Activated CD4-positive, alpha-beta T cell treated with anti-CD3 and anti-CD28 coated beads, Interleukin-2, Interleukin-4, amounts not matched to agents 100 ng/mL and 50 ng/mL, durations not matched to agents 16 hours and 8 hours (primary cell): ENCODE results near the gene GLO1.

Experiments
- DNase-seq: peaks from one replicate; pipeline ENCODE4 v3.0.0-alpha.2; 2020; ENCODE audit warnings: low spot score

GLO1 gene

DNA sequence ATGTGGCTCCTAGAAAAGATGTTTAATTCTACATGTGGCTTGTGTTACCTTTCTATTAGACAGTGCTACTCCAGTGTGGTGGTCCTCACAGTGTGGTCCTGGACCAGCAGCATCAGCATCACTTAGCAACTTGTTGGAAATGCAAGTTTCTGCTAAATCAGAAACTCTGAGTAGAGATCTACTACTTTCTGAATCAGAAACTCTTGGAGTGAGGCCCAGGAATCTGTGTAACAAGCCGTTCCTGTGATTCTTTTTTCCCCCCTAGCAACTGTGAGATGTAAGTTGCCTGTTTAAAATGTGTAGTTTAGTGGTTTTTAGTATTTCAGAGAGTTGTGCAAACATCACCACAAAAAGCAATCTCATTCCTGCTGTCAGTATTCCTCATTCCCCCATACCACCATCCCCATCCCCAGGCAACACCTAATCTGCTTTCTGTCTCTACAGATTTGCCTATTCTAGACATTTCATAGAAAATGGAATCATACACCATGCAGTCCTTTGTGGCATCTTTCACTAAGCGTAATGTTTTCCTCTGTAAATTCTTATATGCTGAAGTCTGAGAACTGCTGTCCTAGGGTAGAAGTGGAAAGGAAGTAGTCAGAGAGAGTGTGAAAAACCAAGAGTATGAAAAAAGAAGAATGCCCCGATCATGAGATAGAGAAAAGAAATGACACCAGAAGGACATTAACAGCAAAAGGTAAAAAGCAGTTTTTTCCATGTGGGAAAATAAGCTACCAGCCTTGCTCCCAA, 44.4 kb downstream of the GLO1 start:
- no peak for DNase-seq

DNA sequence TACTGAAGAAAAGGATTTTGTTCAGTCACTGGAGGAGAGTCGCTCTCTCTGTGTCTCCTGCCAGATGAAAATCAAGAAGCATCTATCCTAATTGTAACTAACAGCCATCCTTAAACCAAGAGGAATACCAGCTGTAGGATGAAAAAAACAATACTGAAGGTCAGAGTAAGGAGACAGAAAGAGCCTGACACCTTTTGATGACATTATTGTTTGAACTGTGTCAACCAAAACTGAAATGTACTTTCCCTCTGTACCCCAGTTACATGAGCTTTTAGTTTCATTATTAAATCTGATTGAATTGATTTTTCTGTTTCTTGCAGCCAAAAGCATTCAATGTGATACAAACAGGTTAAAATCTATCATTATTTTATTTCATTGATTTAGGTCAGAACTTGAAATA, 46.0 kb downstream of the GLO1 start:
- DNase-seq = no peak

DNA sequence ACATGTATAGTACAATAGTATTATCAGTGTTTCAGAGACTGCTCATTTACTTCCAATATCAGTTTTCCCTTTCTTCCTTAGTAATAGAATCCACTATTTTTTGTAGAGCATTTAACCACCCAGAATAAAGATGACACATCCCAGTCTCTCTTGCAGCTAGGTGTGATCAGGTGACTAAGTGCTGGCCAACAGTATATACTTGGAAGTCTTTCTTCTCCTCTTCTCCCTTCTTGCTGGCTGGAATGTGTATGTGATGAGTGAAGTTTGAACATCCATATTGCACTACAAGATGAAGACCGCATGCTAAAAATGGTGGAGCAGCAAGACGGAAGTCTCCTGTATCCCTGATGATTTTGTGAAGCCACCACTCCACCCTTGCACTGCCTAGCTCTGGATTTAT, 48.7 kb downstream of the GLO1 start:
- no peak for DNase-seq

DNA sequence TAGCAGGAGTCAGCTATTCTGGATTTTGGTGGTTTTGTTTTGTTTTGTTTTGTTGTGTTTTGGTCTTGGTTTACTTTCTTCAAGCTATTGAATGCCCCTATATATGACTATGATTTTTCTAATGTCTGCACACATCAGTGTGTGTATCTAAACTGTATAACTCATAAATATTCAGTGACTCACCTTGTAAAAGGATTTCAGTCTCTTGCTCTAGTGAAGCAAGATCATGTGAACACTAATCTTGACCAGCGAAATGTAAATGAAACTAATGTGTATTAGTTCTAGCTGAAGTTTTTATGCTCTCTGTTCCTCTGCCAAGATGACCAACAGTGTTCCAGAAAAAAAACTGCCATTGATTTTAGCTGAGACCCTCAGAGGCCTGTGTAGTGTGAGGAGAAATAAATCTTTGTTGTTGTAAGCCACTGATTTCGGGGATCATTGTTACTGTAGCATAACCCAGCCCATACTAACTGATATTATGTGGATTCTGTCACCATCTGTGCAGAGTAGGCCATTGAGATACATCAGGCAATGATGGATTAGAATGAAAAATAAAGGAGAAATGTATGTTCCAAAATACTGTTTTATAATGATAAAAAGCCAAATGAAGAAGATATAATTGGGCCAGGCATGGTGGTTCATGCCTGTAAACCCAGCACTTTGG, 51.7 kb downstream of the GLO1 start:
- DNase-seq = no peak

DNA sequence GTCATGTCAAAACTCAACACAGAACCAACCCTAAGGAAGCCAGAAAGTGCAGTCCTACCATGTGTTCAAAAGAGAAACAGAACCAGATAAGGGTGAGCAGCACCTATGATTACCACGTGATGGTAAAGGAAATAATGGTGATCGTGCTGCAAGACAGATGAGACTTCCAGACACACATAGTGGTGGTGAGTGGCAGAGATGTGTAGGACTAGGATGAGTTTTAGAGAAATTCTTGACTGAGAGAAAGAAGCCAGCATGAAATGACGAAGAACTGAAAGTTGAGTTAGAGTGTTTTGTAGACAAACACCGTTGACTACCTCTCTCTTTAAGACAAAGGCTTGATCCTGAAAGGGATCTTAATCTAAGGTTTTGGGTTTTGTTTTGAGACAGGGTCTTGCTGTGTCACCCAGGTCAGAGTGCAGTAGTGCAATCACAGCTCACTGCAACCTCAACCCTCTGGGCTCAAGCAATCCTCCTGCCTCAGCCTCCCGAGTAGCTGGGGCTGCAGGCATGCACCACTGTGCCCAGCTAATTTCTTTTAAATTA, 52.7 kb downstream of the GLO1 start:
- DNase-seq = no peak

DNA sequence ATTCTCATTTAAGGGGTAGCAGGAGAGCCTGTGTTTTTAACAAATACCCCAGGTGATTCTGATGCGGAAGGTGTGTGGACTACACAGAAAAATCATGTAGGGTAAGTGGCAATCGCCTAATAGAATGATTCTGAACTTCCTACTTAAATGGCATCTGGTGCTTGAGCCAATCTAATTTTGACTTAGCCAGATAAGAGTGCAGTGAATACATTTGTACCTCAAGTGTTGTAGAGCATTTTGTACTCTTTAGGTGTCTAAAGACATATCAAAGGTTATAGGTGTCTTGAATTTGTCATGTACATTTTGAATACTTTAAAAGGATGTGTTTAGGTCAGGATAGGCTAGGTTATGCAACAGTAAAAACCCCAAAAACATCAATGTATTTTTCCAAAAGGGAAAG, 53.2 kb downstream of the GLO1 start:
- no peak for DNase-seq

DNA sequence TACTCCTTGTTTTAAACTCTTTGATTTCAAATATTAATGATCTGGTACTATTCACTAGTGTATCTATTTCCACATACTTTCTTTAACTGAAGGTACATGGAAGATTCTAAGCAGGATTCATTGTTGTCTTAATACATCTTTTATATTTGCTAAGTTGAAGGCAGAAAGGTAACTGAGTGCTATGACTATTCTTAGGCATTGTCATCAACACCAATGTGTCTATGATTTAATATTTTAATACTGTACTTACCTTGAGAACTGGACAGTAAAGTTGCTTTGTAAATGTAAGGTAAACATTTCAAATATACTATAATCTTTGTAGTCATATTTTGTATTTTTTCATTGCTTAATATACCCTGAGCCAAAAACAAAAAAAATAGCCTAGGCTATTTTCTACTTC, 54.3 kb downstream of the GLO1 start:
- no peak for DNase-seq

DNA sequence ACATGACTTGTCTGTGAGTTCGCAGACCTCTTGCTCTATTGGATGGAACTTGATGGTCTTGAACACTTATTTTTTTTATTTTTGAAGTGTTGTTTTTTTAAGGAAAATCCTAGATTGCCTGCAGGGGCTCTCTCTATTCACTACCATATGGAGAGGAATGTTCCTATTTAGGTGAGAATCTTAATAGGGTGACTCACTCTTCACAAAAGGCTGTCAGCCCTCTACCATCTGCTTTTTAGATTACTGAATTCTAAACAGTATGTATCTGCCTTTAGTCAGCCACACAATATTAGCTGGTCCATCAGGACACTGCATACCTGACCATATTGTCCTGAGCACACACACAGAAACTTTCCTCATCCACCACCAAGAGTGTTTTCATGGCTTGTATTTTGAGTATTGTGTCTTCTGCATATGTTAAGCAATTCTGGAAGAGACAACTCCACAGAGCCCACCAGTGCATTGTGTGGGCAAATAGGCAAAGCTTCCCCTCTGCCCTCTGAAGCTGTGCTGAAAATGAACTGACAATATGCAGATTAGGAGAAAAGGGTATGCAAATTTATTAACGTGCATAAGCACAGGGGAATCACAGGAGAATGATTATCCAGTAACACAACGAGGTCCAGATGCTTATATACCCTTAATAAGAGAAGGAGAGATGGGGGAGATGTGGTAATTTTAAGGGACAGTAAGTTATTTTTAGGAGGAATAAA, 56.6 kb downstream of the GLO1 start:
- DNase-seq = no peak

DNA sequence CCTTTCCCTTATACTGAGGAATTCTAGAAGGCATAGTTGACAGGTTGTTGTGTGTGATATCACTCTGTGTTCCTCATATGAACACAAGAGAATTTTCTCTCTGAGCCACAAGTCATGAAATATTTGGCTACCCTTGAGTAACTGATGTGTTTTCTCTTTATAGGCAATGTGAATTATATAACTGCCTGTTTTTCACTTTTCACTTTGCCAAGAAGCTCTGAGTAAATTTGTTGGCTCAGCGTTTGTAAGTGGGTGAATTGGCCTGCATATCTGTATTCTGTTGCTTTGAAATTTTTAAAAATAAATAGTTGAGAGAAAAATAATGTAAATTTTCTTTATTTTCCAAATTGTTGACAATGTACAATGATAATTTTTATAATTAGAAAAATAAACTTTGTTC, 58.0 kb downstream of the GLO1 start:
- no peak for DNase-seq

DNA sequence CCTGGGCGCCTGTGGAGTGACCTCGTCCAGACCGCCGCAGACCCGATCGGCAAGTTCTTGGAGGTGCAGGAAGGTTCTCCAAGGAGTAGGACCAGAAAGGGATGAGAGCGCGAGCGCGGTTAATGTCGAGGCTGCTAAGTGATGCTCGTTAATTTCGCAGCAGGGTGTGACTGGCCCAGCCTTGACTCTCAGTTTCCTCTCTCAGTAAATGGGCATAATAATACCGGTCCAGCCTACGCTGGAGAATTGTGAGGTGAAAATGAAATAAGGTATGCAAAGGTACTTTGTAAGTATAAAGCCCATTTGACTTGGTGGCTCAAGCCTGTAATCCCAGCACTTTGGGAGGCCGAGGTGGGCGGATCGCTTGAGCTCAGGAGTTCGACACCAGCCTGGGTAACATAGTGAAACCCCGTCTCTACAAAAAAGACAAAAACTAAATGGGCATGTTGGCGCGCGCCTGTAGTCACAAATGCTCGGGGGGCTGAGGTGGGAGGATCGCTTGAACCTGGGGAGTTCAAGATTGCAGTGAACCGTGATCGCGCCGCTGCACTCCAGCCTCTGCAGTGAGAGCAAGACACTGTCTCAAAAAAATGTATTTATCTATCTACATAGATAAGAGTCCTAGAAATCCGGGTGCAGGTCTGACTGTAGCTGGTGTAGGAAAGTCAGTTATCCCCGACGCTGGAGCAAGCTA, 62.6 kb downstream of the GLO1 start:
- DNase-seq = no peak

DNA sequence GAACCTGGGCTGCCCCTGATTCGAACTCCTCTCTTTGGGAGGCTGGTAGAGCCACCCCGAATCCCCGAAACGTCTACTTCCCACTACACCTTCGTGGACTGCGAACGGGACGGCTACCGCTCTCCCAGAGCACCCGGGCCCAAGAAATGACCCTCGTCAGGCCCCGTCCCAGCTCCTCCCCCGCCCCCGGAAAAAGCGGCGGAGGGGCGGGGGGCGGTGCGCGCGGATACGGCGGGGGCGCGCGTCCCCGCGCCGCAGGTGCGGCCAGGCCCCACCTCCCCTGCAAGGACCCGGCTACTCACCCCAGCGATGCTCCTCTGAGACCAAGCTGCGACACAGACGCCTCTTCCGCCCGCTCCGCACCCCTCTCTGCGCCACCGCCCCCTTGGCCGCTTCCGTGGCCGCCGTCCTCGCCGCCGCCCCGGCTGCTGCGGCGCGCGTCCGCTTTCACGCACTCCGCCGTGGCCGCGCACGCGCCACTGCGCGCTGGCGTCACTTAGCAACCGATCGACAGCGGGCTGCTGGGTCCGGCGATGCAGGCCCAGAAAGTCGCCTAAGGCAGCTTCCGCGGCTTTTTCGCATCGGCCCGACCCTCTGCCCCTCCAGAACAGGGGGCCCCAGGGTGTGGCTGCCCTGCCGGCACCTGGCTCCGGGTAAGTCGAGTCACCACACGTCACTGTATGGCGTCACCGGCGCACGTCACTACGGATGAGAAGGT, 63.3 kb downstream of the GLO1 start, which contains the start of gene BTBD9:
TSS of gene BTBD9 (minus strand) at position 432 of the 718 bp plus-strand sequence.
- DNase-seq = peak; percentile 76

DNA sequence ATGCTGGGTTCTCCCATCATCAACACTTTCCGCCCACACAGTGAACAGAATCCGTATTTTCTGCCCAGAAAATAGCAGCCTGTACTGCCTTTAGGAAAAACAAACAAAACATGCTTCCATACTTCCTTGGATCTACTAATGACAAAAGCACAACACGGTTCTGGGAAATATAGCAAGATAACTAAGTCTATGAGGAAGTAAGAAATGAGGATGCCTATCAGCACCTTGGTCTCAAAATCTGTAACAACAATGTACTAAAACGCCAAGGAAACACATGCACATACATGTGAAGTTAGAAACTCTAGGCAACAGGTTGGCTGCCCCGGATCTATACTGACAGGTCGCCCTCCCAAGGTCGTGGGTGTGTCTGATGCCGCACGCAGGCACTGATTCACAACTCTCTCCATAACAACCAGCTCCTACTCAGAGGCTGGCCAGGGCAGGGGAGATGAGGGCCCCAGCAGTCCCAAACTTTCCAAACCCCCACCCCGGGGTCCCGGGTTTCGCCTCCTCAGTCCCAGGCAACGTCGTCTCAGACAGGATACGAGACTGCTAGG, 63.9 kb downstream of the GLO1 start:
- DNase-seq = peak; percentile 33

DNA sequence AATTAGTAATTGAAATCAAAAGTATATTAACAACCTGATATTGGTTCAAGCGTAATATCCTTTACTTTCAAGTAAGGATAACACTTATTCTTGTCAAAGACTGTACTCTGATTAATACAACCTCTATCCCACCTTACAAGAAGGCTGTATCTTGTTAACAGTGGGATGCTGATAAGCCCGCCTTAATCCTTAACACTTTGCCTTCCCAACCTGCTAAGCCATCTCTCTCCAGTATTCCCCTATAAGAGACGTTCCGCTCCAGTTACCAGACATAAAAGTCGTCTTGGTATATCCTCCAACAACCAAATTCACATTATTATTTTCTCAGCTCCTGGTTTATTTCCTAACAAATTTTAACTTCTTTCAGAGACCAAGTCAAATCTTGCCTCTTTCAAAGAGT, 65.2 kb downstream of the GLO1 start:
- DNase-seq = no peak

DNA sequence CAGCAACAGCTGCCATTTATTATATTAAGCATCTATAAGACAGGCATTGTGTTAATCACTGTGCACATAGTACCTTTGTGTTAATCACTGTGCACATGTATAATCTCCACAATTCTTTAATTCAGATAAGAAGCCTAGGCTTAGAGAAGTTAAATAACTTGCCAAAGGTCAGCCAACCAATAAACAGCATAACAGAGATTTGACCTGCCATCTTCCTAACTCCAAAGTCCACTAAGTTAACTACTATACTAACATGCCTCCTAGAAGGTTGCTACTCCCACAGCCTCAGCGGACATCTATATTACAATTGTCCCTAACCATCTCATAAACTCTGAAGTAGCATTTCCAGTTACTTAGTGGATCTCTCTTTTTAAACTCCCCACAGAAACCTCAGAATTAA, 66.9 kb downstream of the GLO1 start:
- no peak for DNase-seq

DNA sequence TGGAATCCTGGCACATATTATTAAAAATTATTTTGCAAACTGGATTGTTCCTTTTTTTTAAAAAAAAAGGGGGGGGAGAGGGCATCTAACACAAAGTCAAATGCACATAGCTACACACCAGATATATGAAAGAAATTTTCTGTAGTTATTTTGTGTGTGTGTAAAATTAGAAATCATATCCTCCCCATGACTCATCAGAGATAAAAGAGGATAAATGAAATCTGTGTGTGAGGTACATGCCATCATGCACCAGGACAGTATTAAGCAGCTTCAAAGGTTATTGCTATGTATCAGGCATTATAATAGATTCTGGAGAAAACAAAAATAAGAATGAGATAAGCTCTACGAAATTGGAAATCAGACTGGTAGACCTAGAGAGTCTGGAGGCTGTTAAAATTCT, 68.4 kb downstream of the GLO1 start:
- no peak for DNase-seq

DNA sequence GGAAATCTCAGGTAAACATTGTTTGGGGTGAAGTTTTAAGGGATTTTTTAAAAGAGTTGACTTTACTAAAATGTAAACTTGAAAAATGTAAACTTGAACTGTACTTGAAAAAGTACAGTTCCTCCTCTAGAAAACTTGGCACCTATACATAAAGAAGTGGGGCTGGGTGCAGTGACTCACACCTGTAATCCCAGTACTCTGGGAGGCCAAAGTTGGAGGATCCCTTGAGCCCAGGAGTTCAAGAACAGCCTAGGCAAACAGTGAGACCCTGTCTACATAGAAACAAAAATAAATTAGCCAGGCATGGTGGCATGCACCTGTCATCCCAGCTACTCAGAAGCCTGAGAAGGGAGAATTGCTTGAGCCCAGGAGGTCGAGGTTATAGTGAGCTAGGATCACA, 70.5 kb downstream of the GLO1 start:
- no peak for DNase-seq

DNA sequence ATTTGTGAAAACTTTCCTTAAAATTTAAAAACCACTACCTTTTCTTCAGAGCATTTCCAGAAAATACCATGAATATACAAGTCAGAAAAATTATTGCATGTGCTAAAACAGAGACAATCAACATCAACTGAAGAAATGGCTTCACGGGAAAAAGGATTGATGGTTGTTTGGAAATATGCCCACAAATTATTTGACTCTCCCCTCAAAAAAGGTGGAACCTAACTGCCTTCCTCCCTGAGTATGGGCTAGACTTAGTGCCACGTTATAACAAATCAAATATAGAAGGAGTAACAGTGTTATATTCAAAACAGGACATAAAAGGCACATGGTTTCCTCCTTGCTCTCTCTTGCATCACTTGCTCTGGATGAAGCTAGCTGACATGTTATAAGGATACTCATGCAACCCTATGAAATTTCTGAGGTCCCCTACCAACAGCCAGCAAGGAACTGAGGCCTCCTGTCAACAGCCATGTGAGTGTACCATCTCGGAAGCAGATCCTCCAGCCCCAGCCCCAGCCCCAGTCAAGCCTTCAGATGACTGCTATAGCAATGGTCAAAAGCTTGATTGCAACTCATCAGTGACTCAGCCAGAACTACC, 71.7 kb downstream of the GLO1 start:
- no peak for DNase-seq
